Stomach (tissue), 19 donors: Measurements from ENCODE around the gene NOL4. TPM values are rescaled to one million over a fixed set of nuclear protein-coding genes. Genes with fewer than 3 reads are reported as not detected.
"Not testable (repeated sequence)": the region's sequence is repeated elsewhere in the genome, so short reads cannot be mapped to it uniquely, and the experiment has no call there.

Experiments
- DNase-seq, 2 donors: peaks; one replicate each; pipeline versions ENCODE4 v3.0.0 to v3.0.0-alpha.2; 2013 to 2019
- H3K27ac ChIP-seq, 5 donors: fragments of 200-600 bp in 4 of 5; sonication (generic) in 4 of 5; one replicate each; pipeline ENCODE4 v1.5.1; 2013 to 2019; ENCODE audit warnings: mild to moderate bottlenecking in 1 of 5, moderate library complexity in 1 of 5
- H3K27me3 ChIP-seq, 3 donors: fragments of 200-600 bp; sonication (generic); one replicate each; pipeline ENCODE4 v1.5.1; 2017 to 2019; ENCODE audit warnings: mixed run types in 1 of 3
- H3K36me3 ChIP-seq, 4 donors: fragments of 200-600 bp; sonication (generic); 1 replicate in 3 of 4; 2 replicates in 1 of 4; pipeline ENCODE4 v1.5.1; 2016 to 2019
- H3K4me1 ChIP-seq, 4 donors: fragments of 200-600 bp; sonication (generic); one replicate each; pipeline ENCODE4 v1.5.1; 2016 to 2019
- H3K4me3 ChIP-seq, 4 donors: fragments of 200-600 bp; sonication (generic) in 3 of 4; one replicate each; pipeline ENCODE4 v1.5.1; 2016 to 2019; ENCODE audit warnings: mild to moderate bottlenecking in 1 of 4
- H3K9me3 ChIP-seq, 4 donors: fragments of 200-600 bp; sonication (generic); one replicate each; pipeline ENCODE4 v1.5.1; 2016 to 2019
- EP300 ChIP-seq: sonication (generic); formaldehyde crosslinking; IDR thresholded peaks from one replicate; pipeline ENCODE4 v1.6.1; 2017; ENCODE audit warnings: antibody characterized with exemption
- POLR2A ChIP-seq, 4 donors: fragments of 450-650 bp; IDR thresholded peaks; one replicate each; pipeline ENCODE4 v1.6.1; 2016; ENCODE audit warnings: antibody characterized with exemption in 4 of 4, control low read depth in 2 of 4, mild to moderate bottlenecking in 1 of 4, moderate library complexity in 1 of 4
- POLR2AphosphoS5 ChIP-seq, 3 donors: sonication (generic); formaldehyde crosslinking; IDR thresholded peaks; one replicate each; pipeline ENCODE4 v1.6.1; 2016; ENCODE audit warnings: antibody characterized with exemption in 3 of 3
- WGBS, 5 donors: extraction: QIAGEN DNeasy Blood & Tissue Kit in 3 of 5; methylation state at CpG; one replicate each; pipeline versions ENCODE4 v1.1.5 to v1.1.7; 2013 to 2018; 5-methylcytosine and 5-hydroxymethylcytosine counted together
- intact Hi-C: fragments of 100-400 bp; cut with DNase I; formaldehyde crosslinking; loops from one replicate; pipeline ENCODE4 v1.15.1; 2023; ENCODE audit warnings: low total_unique reads
- long read RNA-seq, 10 donors: transcript quantifications; one replicate each; lab custom pipeline, GENCODE V29; 2026
- polyA plus RNA-seq, 3 donors: library from polyadenylated mRNA; stranded (reverse); fragments of 200-250 nt; gene quantifications; one replicate each; pipeline ENCODE4 v1.2.3, GENCODE V29; 2013
- total RNA-seq, 5 donors: library from RNA; depleted of rRNA; stranded (reverse); fragments of >200 nt; gene quantifications; one replicate each; pipeline versions ENCODE4 v1.1.0 to v1.2.3, GENCODE V29; 2014 to 2016
- TF ChIP-seq, protein P1 (sequence below), 7 experiments: fragments of 450-650 bp in 4 of 7; fragments of 200-600 bp in 3 of 7; sonication (generic) in 3 of 7; IDR thresholded peaks; one replicate each; pipeline ENCODE4 v1.5.1; 2016 to 2019; ENCODE audit warnings: antibody characterized with exemption in 7 of 7, control low read depth in 2 of 7, mild to moderate bottlenecking in 1 of 7
- donor health status: healthy with polysubstance abuse.
- donor health status: Bipolar disorder and iron deficiency.
- donor health status: healthy.

The NOL4 gene
- 1 to 10 TPM in 1 of 5 donors, under 1 TPM in 1, not detected in 3; 0.14 to 1.8 TPM for total RNA-seq
- under 1 TPM in 2 of 3 donors, not detected in 1; 0.08 to 0.19 TPM for polyA plus RNA-seq
- long read RNA-seq, donor 1, result 0 reads
- long read RNA-seq, donor 2, result 0 reads
- long read RNA-seq, donor 3, result 0 reads
- long read RNA-seq, donor 4, result 0 reads
- long read RNA-seq, donor 5, result 0 reads
- long read RNA-seq, donor 6, result 0 reads
- long read RNA-seq, donor 7, result 0 reads
- long read RNA-seq, donor 8, partial matches to known transcripts, result 0 of 2 reads
- long read RNA-seq, donor 8, other reads (novel, unspliced or antisense), result 0 of 2 reads
- long read RNA-seq, donor 9, result 0 reads
- long read RNA-seq, donor 10, result 0 reads

GRCh38 chr18:34224423-34225217 lies at the start of gene NOL4:
Gene NOL4 (minus strand): TSS chr18:34224913. CDS start chr18:34223253, 1,660 bp downstream.
- peaks cover 29 to 39% (median 36%) of the 10 kb centered on the region in 4 donors for H3K4me1 ChIP-seq
- intact Hi-C loops, result no loop called here
- no peaks in the 10 kb centered on the region for H3K9me3 ChIP-seq
- TF ChIP-seq EP300, result no peak
- TF ChIP-seq, protein P1, sequence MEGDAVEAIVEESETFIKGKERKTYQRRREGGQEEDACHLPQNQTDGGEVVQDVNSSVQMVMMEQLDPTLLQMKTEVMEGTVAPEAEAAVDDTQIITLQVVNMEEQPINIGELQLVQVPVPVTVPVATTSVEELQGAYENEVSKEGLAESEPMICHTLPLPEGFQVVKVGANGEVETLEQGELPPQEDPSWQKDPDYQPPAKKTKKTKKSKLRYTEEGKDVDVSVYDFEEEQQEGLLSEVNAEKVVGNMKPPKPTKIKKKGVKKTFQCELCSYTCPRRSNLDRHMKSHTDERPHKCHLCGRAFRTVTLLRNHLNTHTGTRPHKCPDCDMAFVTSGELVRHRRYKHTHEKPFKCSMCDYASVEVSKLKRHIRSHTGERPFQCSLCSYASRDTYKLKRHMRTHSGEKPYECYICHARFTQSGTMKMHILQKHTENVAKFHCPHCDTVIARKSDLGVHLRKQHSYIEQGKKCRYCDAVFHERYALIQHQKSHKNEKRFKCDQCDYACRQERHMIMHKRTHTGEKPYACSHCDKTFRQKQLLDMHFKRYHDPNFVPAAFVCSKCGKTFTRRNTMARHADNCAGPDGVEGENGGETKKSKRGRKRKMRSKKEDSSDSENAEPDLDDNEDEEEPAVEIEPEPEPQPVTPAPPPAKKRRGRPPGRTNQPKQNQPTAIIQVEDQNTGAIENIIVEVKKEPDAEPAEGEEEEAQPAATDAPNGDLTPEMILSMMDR (IDR thresholded peaks at IDR 0.05), result peak in 4 of 7 experiments; percentile 18 to 29 (median 22)
- no peak within 1 kb of the TSS for H3K27ac ChIP-seq
- H3K4me3 ChIP-seq, result peak within 1 kb of the TSS; percentile 42 to 60 (median 47)
- peak; percentile 45 to 92 for DNase-seq
- H3K36me3 ChIP-seq, result no peaks in the 10 kb centered on the region
- 1 to 5% (median 2%) methylated on average over 32 to 56 of the region's 56 CpGs for WGBS, 5 donors
- peaks cover 8 to 74% (median 46%) of the 10 kb centered on the region in 3 donors for H3K27me3 ChIP-seq

DNA sequence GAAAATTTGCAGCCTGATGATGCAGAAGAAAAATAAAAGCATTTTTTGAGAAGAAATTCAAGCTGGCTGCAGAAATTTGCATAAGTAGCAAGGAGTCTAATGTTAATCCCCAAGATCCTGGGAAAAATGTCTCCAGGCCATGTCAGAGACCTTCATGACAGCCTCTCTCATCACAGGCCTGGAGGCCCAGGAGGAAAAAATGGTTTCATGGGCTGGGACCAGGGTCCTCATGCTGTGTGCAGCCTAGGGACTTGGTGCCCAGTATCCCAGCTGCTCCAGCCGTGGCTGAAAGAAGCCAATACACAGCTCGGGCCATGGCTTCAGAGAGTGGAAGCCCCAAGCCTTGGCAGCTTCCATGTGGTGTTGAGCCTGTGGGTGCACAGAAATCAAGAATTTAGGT lies 41.3 kb upstream of the NOL4 start:
- 76 to 95% (median 86%) methylated on average over 2 of the region's 2 CpGs for WGBS, 5 donors
- H3K27ac ChIP-seq, H3K36me3 ChIP-seq, intact Hi-C loops, H3K4me3 ChIP-seq, DNase-seq, H3K4me1 ChIP-seq, H3K27me3 ChIP-seq: not testable (repeated sequence)
- peaks cover 0 to 22% (median 12%) of the 10 kb centered on the region in 4 donors for H3K9me3 ChIP-seq

DNA sequence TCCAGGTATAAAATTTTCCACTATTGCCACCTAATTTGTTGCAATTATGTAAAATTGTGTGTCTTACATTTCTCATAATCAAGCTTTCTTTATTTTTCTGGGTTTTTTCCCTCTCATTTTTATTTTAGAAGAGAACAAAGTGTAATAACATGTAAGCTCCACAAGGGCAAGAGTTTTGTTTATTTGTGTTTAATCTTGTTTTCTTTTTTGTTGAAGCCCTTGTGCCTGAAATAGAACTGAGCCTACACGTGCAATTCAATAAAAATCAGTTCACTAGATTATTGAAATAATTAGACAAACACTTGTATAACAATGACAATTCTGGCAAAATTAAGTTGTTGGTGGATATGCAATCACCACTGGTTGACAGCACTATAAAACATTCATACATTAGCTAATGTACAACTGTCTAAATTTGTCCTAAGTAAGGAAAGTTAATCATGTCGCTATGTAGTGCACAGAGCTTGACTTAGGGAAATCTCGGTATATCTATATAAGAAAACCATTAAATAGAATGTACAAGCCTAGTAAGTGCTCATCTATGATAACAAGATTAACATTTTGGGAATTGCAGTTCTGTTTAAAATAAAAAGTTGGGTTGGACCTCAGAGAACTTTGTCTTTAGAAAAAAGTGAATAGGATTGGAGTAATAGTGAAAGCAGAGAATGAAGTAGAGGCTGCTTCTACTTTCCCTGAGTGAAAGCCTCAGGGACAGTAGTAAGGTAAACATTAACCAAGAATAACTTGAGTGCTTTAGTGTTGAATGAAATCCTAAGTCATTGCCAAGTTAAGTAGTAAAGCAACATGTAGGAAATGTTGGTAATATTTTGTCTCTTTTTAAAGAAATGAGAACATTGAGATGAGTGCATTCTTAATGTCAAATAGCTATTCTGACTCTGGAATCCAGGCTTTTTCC lies 37.4 kb upstream of the NOL4 start:
- DNase-seq, result no peak
- TF ChIP-seq POLR2AphosphoS5 (IDR thresholded peaks at IDR 0.05) (no peak), EP300 (no peak), POLR2A (IDR thresholded peaks at IDR 0.05) (no peak)
- TF ChIP-seq, protein P1 (IDR thresholded peaks at IDR 0.05), result no peak
- H3K4me3 ChIP-seq, result no peak overlapping the region
- WGBS, 5 donors, result 60 to 75% (median 70%) methylated on average over 3 of the region's 3 CpGs
- no peak overlapping the region for H3K27ac ChIP-seq
- H3K4me1 ChIP-seq, result no peaks in the 10 kb centered on the region
- no peaks in the 10 kb centered on the region for H3K27me3 ChIP-seq
- peaks cover 0 to 22% (median 12%) of the 10 kb centered on the region in 4 donors for H3K9me3 ChIP-seq
- intact Hi-C loops, result no loop called here
- H3K36me3 ChIP-seq, result no peaks in the 10 kb centered on the region

DNA sequence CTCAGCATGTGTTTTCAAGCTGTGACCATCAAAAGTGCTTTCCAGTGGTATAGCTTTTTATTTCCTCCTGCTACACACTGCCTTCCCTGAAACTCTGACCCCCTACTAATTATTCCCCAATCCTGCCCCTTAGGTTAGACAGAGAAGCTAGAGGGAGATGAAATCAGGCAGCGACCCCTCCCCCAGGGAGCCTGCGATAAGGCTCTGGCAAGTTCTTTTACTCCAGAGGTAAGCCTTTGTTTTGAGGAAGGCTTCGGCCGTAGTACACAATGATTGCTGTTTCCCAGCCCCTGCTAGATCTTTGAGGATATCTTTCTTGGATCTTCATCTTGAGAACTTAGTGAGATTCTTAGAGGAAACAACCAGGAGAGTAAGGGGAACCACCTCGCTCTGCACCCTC lies 33.5 kb upstream of the NOL4 start:
- 32 to 44% (median 38%) methylated on average over 5 of the region's 5 CpGs for WGBS, 5 donors
- TF ChIP-seq POLR2AphosphoS5 (IDR thresholded peaks at IDR 0.05) (no peak), EP300 (no peak), POLR2A (IDR thresholded peaks at IDR 0.05) (no peak)
- TF ChIP-seq, protein P1 (IDR thresholded peaks at IDR 0.05), result no peak
- Histone ChIP-seq H3K27me3 (no peaks in the 10 kb centered on the region), H3K27ac (no peak overlapping the region), H3K36me3 (no peaks in the 10 kb centered on the region), H3K9me3 (no peaks in the 10 kb centered on the region), H3K4me1 (no peaks in the 10 kb centered on the region), H3K4me3 (no peak overlapping the region)
- DNase-seq, result no peak
- intact Hi-C loops, result no loop called here
